ENCODE results near the gene ITPRIP. TPM values are rescaled to one million over a fixed set of nuclear protein-coding genes. Genes with fewer than 3 reads are reported as not detected.

The ITPRIP gene
- total and polyA plus RNA-seq, 4 donors: 3.5 to 7.9 (median 6.0) TPM

DNA sequence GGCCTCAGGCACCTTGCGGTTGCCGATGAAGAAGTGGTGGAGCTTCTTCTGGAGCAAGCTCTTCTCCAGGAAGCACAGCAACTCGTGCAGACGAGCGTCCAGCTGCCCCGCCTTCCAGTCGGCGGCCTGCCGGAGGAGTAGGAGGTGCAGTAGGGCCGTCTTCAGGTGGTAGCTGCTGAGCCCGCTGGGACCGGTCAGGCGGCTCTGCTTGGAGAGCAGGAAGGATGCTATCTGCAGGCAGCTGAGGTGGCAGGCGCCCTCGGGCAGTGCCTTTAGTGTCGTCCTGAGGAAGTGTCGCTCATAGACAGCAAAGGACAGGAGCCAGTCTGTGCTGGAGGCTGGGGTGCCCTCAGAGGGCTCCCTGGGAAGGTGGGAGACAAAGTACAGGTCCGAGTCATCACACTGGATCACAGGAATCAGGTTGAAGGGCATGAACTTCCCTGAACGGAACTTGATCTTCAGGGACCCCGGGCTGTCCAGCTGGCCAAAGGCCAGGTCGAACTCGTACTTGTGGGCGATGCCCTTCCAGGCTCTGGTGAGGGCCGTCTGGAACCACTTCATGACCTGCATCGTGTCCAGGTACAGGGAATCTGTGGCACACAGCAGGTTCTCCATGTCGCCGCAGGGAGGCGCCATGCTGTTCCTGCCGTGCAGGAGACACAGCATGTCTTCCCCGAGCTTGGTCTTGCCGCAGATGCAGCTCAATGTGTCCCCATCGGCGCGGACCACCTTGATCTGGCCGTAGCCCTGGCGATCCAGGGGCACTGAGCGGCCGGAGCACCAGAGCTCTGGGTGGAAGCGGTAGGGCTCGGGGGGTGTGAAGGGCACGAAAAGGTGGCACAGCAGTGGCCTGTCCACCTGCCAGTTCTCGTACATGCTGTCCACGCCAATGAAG, 23.4 kb downstream of the ITPRIP start:
- Histone ChIP-seq H3K36me3 (ENCODE audit: control insufficient read depth in 4 of 4, insufficient read depth in 3 of 4, low read depth in 1 of 4, low read length in 3 of 4) (peaks cover 0 to 23% (median 6%) of the 10 kb centered on the region in 4 donors), H3K9me3 (ENCODE audit: control insufficient read depth in 4 of 4, low read length in 3 of 4) (no peaks in the 10 kb centered on the region), H3K27me3 (ENCODE audit: control insufficient read depth in 4 of 4, insufficient read depth in 4 of 4, low read length in 3 of 4) (no peaks in the 10 kb centered on the region)

More for the DNA sequence above, 23.4 kb downstream of the ITPRIP start:
- H3K4me1 ChIP-seq (ENCODE audit: control insufficient read depth in 4 of 4, insufficient read depth in 4 of 4, low read length in 3 of 4): peaks cover 1 to 11% (median 8%) of the 10 kb centered on the region in 4 donors
- H3K4me3 ChIP-seq (ENCODE audit: low read depth in 1 of 3, low read length in 3 of 3): no peak overlapping the region
- H3K27ac ChIP-seq (ENCODE audit: low read depth in 1 of 2, low read length in 2 of 2): no peak overlapping the region
- DNase-seq (ENCODE audit: low spot score): no peak
- 94% methylated on average over 43 of the region's 43 CpGs for WGBS
- TF ChIP-seq MAX (IDR thresholded peaks at IDR 0.05) (no peak), RAD21 (IDR thresholded peaks at IDR 0.05) (no peak), RXRA (IDR thresholded peaks at IDR 0.05) (no peak), HNF4G (IDR thresholded peaks at IDR 0.05) (no peak), REST (IDR thresholded peaks at IDR 0.05) (no peak), EGR1 (IDR thresholded peaks at IDR 0.05; ENCODE audit: low read depth in 2 of 2) (no peak), JUND (IDR thresholded peaks at IDR 0.05) (no peak), HNF4A (conservative IDR thresholded peaks at IDR 0.05) (no peak), SP1 (IDR thresholded peaks at IDR 0.05) (no peak), ZBTB33 (IDR thresholded peaks at IDR 0.05) (no peak), TAF1 (conservative IDR thresholded peaks at IDR 0.05) (no peak), YY1 (IDR thresholded peaks at IDR 0.05) (no peak), FOXA2 (IDR thresholded peaks at IDR 0.05) (no peak), FOXA1 (IDR thresholded peaks at IDR 0.05) (no peak), GABPA (IDR thresholded peaks at IDR 0.05 in 1 of 2, conservative IDR thresholded peaks at IDR 0.05 in 1 of 2) (no peak), NR2F2 (IDR thresholded peaks at IDR 0.05) (no peak)
- TF ChIP-seq, protein P1, sequence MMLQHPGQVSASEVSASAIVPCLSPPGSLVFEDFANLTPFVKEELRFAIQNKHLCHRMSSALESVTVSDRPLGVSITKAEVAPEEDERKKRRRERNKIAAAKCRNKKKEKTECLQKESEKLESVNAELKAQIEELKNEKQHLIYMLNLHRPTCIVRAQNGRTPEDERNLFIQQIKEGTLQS (IDR thresholded peaks at IDR 0.05): no peak
- no peak overlapping the region for H3K9ac ChIP-seq (ENCODE audit: low read depth in 1 of 2, low read length in 2 of 2)
